GM19025 (cell line): ENCODE measurements around the gene BMS1.
"Not testable (repeated sequence)": the region's sequence is repeated elsewhere in the genome, so short reads cannot be mapped to it uniquely, and the experiment has no call there.

Experiments
- ATAC-seq: cut with Tn5 transposase; IDR thresholded peaks from one replicate; pipeline ENCODE4 v1.9.1; 2021; ENCODE audit warnings: mild to moderate bottlenecking, low read depth, moderate library complexity; ENCODE audit not compliant: unreplicated experiment

Gene BMS1

DNA sequence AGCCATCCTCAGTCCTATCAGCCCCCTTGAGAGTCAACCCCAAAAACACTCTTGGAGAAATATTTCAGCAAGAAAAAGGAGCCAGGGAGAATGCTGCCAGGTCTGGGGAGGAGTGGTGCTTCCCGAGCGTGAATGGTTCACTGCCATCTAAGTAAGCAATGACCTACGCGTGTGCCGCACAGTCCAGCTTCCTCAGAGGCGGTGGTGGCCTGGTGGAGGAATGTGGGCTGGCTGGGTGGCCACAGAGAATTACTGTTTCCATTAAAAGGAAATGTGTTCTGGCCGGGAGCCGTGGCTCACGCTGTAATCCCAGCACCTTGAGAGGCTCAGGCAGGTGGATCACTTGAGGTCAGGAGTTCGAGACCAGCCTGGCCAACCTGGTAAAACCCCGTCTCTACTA lies 77.4 kb downstream of the BMS1 start:
- ATAC-seq = not testable (repeated sequence)

DNA sequence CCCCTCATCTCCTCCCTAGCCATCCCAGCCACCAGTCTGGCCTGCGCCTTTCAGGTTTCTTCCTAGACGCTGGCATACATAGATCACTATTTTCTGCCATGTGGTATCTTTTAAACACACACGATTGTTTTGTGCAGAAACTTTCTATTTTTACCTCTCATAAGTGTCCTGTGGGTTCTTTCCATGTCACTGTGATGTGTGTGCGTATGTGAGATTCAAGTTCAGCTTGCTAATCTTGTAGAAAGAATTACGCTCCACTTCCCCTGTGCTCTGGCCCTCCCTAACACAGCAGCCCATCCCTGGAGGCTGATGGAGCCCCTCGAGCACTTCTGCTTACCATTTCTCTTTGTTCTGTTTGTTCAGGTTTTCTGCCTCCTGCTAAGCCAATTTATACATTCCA lies 80.2 kb downstream of the BMS1 start:
- ATAC-seq = not testable (repeated sequence)

DNA sequence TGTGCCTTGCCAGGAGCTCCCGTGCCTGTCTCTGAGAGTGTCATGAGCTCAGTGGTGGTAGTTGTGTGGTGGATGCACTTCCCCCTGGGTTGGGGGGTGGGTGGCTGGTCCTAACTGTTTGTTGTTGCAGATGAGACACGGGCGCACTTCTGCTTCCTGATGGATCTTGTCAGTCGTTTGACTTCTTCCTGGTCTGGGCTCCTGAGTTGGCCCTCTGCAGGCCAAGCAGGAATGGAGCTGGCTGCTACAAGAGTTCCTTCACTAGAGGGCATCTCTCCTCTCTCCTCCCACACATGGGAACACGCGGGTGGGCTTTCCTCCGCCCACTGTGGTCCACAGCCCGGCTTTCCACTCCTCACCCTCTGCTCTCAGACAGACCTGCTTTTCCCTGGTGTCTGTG lies 82.0 kb downstream of the BMS1 start:
- ATAC-seq = no peak

DNA sequence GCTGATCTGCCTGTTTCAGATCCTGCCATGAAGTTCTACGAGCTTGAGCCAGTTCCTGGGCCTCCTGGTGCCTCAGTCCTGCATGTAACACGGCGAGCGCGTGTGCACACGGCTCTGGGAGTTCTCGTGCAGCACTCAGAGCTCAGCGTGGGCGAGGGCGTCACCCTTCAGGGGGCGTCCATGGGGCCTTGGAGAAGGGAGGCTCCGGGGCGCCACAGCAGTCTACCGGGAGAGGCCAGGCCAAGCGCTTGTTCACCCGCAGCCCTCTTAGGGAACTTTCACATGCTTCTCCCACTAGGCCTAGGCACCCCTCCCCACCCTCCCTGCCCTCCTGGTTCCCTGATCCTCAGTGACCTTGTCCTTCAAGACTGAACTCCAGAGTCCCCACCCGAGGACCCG lies 83.1 kb downstream of the BMS1 start:
- no peak for ATAC-seq

DNA sequence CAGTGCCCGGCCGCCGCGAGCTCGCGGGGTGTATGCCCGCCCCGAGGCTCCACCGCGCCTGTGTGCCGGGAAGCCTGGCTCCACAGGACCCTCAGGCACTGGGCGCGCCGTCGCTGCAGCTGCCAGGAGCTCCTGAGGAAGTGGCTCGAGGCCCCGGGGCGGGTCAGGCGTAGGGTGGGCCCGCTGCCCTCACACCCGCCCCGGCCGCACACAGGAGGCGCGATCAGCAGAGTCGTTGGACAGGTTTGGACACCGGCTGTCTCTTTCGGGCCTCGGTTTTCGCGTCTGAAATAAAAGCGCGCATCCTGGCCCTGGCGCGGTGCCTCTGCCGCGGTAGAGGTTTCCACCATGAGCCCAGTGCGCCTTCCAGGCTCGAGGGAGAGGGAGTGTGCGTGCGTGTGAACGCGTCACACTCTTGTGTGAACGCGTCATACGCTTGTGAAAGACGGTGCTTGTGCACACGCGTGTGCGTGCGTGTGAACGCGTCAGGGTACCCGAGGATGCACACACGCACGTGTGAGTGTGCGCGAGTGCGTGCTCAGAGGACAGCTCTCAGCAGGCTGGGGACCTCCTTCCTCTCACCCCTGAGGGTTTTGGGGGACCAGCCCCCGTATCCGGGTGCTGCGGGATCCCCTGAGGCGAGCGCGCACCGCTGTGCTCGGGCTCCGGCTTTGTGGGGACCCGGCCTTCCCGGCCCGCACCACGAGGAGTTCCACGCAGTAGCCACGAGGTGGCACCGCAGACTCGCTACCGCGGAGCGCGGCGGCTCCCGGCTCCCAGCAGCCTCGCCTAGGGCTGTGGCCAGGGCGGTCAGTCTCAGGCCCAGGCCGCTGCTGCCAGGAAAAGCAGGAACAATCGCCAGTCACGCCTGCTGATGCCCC lies 83.8 kb downstream of the BMS1 start:
- peak; percentile 85 for ATAC-seq

DNA sequence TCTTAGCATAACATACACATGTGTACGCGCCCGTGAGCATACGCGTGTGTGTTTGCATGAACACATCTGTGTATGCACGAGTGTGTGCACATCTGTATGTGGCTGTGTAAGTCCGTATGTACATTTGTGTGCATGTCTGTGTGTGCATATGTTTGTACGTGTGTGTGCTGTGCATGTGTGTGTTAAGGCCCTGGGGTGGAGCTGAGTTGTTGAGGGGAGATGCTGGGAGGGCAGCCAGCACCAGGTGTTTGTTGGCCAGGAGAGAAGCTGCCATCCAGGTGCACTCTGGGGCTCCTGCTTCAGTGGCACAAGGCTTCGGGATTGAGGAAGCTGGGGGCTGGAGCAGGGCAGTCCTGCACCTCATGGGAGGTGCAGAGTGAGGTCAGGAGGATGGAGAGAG lies 85.0 kb downstream of the BMS1 start:
- no peak for ATAC-seq

DNA sequence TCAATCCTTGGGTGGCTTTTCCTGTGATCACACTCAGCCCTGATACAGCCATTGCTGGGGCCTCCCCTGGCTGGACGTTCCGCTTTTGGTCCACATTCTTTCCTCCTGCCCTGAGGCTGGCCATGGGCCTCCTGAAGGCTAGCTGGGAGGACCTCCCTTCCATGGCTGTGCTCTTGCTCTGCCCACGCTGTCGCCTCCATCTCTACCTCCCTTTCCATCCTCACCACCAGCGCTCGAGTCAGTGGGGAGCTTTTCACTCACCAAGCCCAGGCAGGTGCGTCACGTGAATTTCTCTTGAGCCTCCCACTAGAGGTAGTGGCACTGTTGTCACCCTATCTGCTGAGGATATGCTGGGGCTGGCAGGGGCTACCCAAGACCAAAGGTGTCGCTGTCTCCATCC lies 85.9 kb downstream of the BMS1 start:
- no peak for ATAC-seq

DNA sequence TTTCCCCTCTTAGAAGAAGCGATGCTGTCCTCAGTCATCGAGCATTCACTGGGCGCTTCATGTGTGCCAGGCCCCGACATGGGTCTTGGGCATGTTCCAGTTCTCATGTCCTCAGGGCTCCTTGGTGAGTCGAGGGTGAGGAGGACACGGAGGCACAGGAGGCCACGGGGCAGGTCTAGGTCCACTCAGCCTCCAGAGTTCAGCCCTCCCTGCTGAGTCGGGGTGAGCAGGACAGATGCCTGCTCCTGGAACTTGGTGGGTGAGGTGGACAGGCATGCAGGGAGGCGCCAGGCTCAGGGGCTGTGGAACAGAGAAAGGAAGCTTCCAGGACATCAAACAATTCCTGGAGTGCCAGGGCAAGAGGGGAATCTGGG lies 87.4 kb downstream of the BMS1 start:
- no peak for ATAC-seq

DNA sequence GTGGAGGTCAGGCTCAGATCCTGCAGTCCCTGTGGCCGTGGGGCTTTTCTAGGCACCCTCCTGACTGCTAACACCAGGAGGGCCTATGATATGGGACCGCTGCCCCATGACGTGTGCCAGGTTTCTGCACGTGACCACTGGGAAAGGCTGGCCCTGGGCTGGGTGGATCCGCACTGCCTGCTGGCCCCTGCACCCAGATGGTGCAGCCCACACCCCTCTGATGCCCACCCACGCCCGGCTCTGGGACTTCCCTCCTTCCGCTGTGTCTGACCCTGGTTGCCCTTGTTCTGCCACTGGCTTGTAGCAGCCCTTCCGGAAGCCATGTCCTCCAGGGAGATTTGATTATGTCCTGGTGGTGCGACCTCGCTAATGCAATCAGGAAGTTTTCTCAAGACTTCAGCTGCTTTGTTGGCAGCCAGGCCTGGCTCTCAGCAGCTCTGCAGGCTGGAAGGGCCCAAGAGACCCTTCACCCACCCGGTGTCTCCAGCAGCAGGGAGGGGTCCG lies 88.6 kb downstream of the BMS1 start:
- ATAC-seq = not testable (repeated sequence)

DNA sequence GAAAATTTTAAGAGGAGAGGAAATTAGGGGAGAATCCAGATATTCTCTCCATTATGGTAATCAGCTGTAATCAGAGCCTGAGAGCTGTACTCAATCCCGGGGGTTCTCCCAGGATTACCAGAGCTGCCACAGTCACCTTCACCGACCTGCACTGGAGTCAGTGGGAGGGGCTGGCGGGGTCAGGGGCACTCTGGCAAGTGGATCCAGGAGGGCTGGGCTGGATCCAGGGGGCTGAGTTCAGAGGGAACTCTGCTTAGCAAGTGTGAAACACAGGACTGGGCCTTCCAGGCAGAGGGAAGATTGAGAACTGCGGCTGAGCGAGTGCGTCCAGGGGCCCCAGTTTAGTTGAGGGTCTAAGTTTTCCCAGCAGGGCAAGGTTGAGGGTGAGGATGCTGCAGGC lies 89.2 kb downstream of the BMS1 start:
- ATAC-seq = no peak

DNA sequence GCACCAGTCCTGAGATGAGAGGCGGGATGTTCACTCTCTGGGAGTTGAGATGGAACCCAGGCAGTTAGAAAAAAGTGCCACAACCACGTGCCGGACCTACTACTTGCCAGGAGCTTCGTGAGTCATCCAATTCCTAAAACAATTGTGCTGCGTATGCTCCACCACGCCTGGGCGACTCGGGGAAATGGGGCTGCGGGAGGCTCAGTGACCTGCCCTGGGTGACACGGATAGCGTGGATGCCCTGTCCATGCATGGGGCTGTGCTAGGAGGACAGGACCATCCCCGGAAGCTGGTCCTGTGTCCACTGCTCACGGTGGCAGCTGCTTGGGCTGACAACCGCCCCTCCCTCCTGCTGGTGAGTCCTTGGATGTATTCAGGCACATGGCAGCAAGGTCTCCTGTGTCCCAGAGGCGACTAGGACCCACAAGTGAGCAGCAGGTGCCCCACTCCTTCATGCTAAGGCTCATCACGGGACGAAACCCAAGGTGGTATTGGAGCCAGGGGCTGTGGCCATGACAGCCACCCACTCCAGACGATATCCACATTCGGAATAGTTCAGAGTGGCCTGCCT lies 90.4 kb downstream of the BMS1 start:
- no peak for ATAC-seq

DNA sequence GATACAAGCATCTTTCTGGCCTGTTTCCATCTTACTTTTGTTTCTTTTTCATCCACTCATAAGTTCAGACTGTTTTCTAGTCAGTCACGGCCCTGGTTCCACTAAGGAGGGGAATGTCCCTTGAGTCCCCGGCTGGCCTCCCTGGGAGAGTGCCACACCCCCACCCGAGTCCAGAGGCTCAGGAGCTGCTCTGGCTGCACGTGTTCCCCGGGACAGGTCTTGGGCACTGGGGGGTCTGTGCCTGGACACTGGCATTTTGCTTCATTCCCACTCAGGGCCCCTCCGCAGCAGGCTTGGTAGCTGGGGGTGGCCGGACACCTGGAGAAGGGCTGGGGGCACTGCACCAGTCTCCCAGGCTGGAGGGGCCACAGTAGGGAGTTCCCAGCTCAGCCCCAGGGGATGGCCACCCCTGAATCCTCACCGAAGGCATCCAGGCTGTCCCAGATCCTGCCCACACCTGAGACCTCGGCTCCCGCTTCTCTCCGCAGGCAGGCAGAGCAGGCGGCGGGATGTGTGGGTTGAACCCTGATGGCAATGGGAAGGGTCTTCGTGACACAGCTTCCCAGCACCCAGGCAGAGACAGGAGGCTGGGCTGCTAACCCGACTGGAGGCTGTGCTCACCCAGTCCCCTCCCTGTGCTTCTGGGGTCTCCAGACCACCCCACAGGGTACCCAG lies 92.3 kb downstream of the BMS1 start:
- no peak for ATAC-seq

DNA sequence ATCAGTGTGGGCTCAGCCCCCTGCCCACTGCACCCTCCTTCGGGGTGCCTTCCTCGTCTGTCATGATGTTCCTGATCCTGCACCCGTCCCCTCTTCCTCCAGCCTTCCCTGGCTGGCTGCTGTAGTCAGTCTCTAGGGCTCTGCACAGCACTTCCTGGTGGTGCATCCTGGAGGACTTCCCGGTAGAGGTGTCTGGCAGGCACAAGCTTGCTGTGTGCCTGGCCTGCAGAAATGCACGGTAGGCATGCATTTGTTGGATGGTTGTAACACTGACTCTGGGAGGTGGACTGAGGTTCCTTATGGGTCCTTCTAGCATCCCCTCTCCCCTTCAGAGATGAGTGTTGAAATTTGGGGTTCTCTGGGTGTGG lies 92.8 kb downstream of the BMS1 start:
- ATAC-seq = no peak

DNA sequence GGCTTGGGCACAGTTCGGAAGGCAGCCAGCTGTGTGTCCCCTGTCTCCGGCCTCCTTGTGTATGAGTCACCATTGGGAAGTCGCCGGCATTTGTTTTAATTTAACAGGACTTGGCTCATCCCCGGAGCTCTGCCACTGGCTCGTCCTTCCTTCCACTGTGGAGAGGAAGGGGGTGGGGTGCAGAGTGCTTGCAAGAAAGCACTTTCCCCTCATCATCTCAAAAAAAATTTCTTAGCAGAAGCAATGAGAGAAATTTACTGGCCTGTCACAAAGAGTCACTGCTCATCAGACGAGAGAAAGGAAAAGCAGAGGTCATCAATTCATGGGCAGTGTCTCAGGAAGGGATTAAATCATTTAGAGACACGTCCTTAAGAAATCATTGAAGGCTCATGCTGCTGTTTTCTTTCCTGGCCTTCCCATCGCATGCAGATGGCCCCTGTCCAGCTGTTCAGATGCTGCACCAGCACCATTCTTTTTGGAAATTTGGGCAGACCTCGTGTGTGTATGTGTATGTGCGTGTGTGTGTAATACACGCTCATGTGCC lies 93.3 kb downstream of the BMS1 start:
- no peak for ATAC-seq

DNA sequence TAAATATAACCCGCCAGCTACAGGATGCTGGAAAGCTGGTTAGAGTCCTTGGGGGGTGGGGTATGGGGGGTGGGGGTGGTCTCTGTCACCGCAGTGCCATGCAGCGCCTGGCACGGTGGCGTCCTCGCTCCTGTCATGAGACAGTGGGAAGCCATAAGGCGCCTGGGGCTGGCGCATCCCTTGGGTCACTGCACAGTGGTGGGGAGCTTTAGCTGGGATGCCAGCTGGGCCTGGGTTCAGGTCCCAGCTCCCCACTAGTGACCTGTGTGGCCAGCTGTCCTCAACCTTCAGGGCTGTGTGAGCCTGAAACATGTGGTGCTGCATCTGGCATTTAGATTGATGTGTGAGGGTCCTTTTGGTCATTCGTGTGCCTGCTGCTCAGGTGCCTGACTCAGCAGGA lies 93.9 kb downstream of the BMS1 start:
- no peak for ATAC-seq

DNA sequence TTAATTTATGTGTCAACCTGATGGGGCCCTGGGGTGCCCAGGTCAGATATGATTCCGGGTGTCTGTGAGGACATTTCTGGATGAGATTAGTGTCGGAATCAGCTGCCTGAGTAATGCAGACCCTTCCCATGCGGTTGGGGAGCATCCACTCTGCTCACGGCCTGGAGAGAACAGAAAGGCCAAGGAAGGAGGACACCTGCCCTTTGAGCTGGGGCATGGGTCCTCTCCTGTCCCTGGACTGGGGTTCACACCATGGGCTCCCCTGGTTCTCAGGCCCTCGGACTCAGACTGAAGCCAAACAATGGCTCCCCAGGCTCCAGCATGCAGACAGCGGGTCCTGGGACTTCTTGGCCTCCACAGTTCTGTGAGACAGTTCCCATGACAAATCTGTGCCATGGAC lies 94.3 kb downstream of the BMS1 start:
- no peak for ATAC-seq

DNA sequence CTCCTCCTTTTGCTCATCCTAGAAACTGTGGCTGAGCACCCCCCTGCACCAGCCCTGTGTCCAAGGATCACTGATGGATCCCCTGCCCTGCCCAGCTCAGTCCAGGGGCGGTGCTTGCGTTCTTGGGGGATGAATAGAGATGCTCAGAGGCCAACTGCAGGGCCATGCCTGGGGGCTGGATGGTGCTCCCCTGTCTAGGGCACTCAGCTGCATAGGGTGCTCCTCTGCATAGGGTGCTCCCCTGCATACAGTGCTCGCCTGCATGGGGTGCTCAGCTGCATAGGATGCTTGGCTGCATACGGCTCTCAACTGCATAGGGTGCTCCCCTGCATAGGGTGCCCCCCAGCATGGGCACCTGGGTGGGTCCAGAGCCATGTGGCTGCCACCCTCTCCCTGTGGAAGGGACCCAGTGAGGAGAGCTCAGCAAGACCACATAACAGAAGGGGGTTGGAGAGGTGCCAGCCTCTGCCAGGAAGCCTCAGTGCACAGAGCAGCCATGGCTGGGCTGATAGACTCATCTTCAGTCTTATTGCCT lies 95.0 kb downstream of the BMS1 start:
- ATAC-seq = no peak

DNA sequence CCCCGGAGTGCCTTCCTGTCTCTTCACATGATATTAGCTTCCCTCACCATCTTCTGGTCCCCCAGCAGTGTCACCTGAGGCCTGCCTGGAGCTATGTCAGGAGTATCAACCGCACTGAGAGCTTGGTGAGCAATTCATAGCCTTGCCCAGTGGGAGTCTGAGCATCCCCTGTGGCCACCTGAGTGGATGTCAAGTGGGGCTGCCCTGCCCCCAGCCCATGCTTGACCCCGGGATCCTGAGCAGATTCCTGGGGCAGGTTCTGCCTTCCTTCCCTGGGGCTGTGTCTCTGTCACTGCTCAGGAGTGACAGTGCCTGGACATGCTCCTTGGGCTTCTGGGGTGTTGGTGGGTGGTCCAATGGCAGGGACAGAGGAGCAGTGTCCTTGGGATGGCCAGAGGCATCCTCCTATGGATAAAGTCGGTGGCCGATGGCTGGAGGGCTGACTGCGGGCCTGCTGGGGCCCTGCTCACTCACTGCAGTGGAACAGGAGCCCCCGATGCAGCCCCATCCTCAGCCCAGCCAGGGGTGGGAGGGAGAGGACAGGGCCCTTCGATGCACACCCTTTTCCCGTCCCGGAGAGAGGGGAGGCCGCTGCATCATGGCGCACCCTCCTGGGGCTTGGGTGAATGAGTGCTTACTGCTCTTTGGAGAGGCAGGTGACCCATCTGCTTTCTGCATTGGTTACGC lies 95.7 kb downstream of the BMS1 start:
- ATAC-seq = no peak

DNA sequence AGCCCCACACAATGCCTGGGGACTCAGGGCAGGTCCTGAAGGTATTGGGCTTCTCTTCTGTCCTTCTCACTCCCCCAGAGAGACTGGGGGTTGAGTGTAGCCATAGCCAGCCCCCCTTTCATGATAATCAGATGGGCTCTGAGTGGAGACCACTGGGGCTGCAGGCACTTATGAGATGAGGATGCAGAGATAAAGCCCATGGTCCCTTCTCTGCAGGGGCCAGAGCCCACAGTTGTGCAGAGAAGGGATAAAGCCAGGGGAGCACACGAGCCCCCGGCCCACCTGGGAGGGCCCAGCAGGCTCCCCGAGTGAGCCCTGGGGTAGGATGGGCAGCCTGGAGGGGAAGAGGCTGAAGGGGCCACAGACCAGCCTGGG lies 96.2 kb downstream of the BMS1 start:
- ATAC-seq = no peak

DNA sequence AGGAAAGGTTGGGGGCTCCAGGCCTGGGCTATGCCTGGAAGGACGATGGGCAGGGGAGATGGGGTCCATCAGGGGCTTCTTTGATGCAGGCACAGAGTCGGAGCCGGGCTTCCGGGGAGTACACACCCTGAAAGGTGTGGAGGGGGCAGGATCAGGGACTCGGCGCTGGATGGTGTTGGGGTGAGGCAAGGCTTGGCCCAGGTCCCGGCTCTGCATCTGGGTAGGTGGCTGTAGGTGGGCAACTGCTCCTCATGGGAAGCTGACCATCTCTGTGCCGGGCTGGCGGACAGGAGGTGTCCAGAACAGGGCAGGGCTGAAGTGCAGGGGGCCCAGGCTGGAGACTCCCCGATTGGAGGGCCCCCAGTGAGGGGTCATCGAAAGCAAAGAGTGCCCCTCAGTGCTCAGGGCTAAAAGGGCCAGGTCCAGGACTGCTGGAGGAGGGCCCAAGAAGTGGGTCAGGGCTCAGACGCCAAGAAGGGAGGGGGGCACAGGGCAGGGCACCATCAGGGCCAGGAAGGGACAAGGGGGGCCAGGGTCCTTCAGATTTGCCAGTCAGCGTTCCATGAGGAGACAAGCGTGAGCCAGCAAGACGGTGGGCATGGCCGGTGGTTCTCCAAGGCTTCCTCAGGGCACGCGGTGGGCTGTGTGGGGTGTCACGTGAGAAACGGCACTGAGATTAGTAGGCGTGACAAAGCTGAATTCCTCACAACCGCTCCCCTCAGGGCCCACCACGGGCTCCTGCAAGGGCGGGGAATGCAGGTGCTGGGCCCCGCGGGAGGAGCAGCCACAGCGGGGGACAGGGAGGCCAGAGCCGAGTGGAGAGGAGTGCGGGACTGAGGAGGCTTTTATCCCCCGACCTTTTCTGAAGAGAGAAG lies 97.0 kb downstream of the BMS1 start:
- no peak for ATAC-seq
